Testis (tissue), 3 donors: ENCODE measurements around the gene LPP. TPM values are rescaled to one million over a fixed set of nuclear protein-coding genes. Genes with fewer than 3 reads are reported as not detected.

Experiments
- DNase-seq: peaks from one replicate; pipeline ENCODE4 v3.0.0-alpha.2; 2019
- H3K27ac ChIP-seq, 2 donors: fragments of 200-600 bp; sonication (generic); one replicate each; pipeline ENCODE4 v1.5.1; 2019
- H3K27me3 ChIP-seq: fragments of 200-600 bp; sonication (generic); one replicate; pipeline ENCODE4 v1.5.1; 2019
- H3K36me3 ChIP-seq: fragments of 200-600 bp; sonication (generic); one replicate; pipeline ENCODE4 v1.5.1; 2017; ENCODE audit warnings: low read depth; ENCODE audit errors: missing control alignments
- H3K4me1 ChIP-seq: fragments of 200-600 bp; sonication (generic); one replicate; pipeline ENCODE4 v1.5.1; 2019
- H3K4me3 ChIP-seq, 2 donors: fragments of 200-600 bp; sonication (generic); one replicate each; pipeline ENCODE4 v1.5.1; 2017 to 2019
- H3K9me3 ChIP-seq: fragments of 200-600 bp; sonication (generic); one replicate; pipeline ENCODE4 v1.5.1; 2017
- CTCF ChIP-seq, 3 experiments: fragments of 450-650 bp in 2 of 3; fragments of 200-600 bp in 1 of 3; sonication (generic) in 1 of 3; IDR thresholded peaks; one replicate each; pipeline ENCODE4 v1.5.1; 2016 to 2019; ENCODE audit warnings: antibody characterized with exemption in 3 of 3, mild to moderate bottlenecking in 2 of 3, moderate library complexity in 1 of 3
- POLR2A ChIP-seq: fragments of 450-650 bp; IDR thresholded peaks from one replicate; pipeline ENCODE4 v1.6.1; 2017; ENCODE audit warnings: antibody characterized with exemption, mild to moderate bottlenecking, moderate library complexity
- WGBS, 2 donors: methylation state at CpG; one replicate each; pipeline ENCODE4 v1.1.5; 2018; 5-methylcytosine and 5-hydroxymethylcytosine counted together
- intact Hi-C: fragments of 100-400 bp; cut with DNase I; formaldehyde crosslinking; loops from one replicate; pipeline ENCODE4 v1.15.1; 2023; ENCODE audit warnings: low total_unique reads
- polyA plus RNA-seq: library from polyadenylated mRNA; stranded (reverse); fragments of 350-450 nt; fragmentation: Illumina TruSeq; extraction: RNeasy Lipid Tissue Mini Kit (QIAGEN cat#74804); gene quantifications from one replicate; pipeline ENCODE4 v1.2.3, GENCODE V29; 2014; ENCODE audit warnings: low read depth, low replicate concordance; ENCODE audit not compliant: insufficient read depth
- total RNA-seq, 2 donors: library from RNA; depleted of rRNA; stranded (reverse); fragments of >200 nt; gene quantifications; one replicate each; pipeline ENCODE4 v1.2.3, GENCODE V29; 2016

LPP gene
- total and polyA plus RNA-seq, 3 donors from 2014 or later: 89.9 to 135 (median 132) TPM

- Histone ChIP-seq H3K4me3 (no peak overlapping the region), H3K36me3 (no peaks in the 10 kb centered on the region), H3K9me3 (no peaks in the 10 kb centered on the region), H3K27me3 (no peaks in the 10 kb centered on the region), H3K4me1 (no peaks in the 10 kb centered on the region), H3K27ac (no peak overlapping the region)
- DNase-seq: no peak
- intact Hi-C loops: no loop called here
- TF ChIP-seq POLR2A (no peak), CTCF (IDR thresholded peaks at IDR 0.05) (no peak)
- WGBS, 2 donors: 88 to 93% methylated on average over 1 of the region's 1 CpG
These were observed 335.9 kb downstream of the LPP start for GRCh38 chr3:188489639-188490405.

GRCh38 chr3:188490416-188490815 is 336.5 kb downstream of the LPP start:
- TF ChIP-seq POLR2A: no peak
- TF ChIP-seq CTCF (IDR thresholded peaks at IDR 0.05): no peak
- H3K4me3 ChIP-seq: no peak overlapping the region
- no peaks in the 10 kb centered on the region for H3K9me3 ChIP-seq
- H3K27ac ChIP-seq: no peak overlapping the region
- H3K36me3 ChIP-seq: no peaks in the 10 kb centered on the region
- 96 to 97% methylated on average over 11 of the region's 11 CpGs for WGBS, 2 donors
- no peak for DNase-seq
- H3K27me3 ChIP-seq: no peaks in the 10 kb centered on the region
- H3K4me1 ChIP-seq: no peaks in the 10 kb centered on the region
- intact Hi-C loops: no loop called here

- intact Hi-C loops: no loop called here
- no peaks in the 10 kb centered on the region for H3K9me3 ChIP-seq
- H3K36me3 ChIP-seq: no peaks in the 10 kb centered on the region
- no peaks in the 10 kb centered on the region for H3K4me1 ChIP-seq
- no peaks in the 10 kb centered on the region for H3K27me3 ChIP-seq
- H3K27ac ChIP-seq: no peak overlapping the region
- 47 to 55% methylated on average over 1 of the region's 1 CpG for WGBS, 2 donors
- TF ChIP-seq CTCF (IDR thresholded peaks at IDR 0.05) (no peak), POLR2A (no peak)
- no peak for DNase-seq
- no peak overlapping the region for H3K4me3 ChIP-seq
These were observed 337.3 kb downstream of the LPP start for GRCh38 chr3:188491276-188491687.

- DNase-seq: no peak
- 93% methylated on average over 3 of the region's 3 CpGs for WGBS, 2 donors
- intact Hi-C loops: no loop called here
- H3K27ac ChIP-seq: no peak overlapping the region
- no peak for TF ChIP-seq CTCF (IDR thresholded peaks at IDR 0.05)
- TF ChIP-seq POLR2A: no peak
- no peak overlapping the region for H3K4me3 ChIP-seq
- no peaks in the 10 kb centered on the region for H3K27me3 ChIP-seq
- H3K4me1 ChIP-seq: no peaks in the 10 kb centered on the region
- no peaks in the 10 kb centered on the region for H3K36me3 ChIP-seq
- no peaks in the 10 kb centered on the region for H3K9me3 ChIP-seq
These were observed 342.4 kb downstream of the LPP start for GRCh38 chr3:188496390-188496789.

- TF ChIP-seq POLR2A (no peak), CTCF (IDR thresholded peaks at IDR 0.05) (no peak)
- Histone ChIP-seq H3K4me1 (no peaks in the 10 kb centered on the region), H3K9me3 (no peaks in the 10 kb centered on the region), H3K4me3 (no peak overlapping the region), H3K27me3 (no peaks in the 10 kb centered on the region), H3K36me3 (no peaks in the 10 kb centered on the region), H3K27ac (no peak overlapping the region)
- 72 to 88% methylated on average over 4 of the region's 4 CpGs for WGBS, 2 donors
- DNase-seq: no peak
- intact Hi-C loops: no loop called here
These were observed 343.1 kb downstream of the LPP start for GRCh38 chr3:188497021-188497420.
